ENCODE measurements around the gene PLEKHG1.

- TF ChIP-seq CTCF (conservative IDR thresholded peaks at IDR 0.05; ENCODE audit: low read depth, low read length) (no peak), EZH2 (IDR thresholded peaks at IDR 0.05; ENCODE audit: low read length, unreplicated experiment) (no peak)
These were observed 32.4 kb downstream of the PLEKHG1 start for GRCh38 chr6:150631984-150632642.
